OCI-M2 (cell line): Measurements from ENCODE around the gene STXBP3.

Source experiments
- DNase-seq: peaks from one replicate; lab custom pipeline; 2025; ENCODE audit not compliant: unreplicated experiment; lab: John Stamatoyannopoulos, UW

Gene STXBP3

GRCh38 chr1:108832929-108833328 is 86.5 kb downstream of the STXBP3 start:
- DNase-seq, result no peak

- DNase-seq, result no peak
Measured at GRCh38 chr1:108841703-108842102, 95.2 kb downstream of the STXBP3 start.

- no peak for DNase-seq
Measured at GRCh38 chr1:108842525-108843181, 96.2 kb downstream of the STXBP3 start.

GRCh38 chr1:108843390-108844137 is 97.1 kb downstream of the STXBP3 start:
- DNase-seq, result no peak

- no peak for DNase-seq
Measured at GRCh38 chr1:108845446-108845845, 99.0 kb downstream of the STXBP3 start.

GRCh38 chr1:108845991-108846390 is 99.5 kb downstream of the STXBP3 start:
- DNase-seq, result no peak

- DNase-seq, result no peak
Measured at GRCh38 chr1:108847494-108847893, 101.0 kb downstream of the STXBP3 start.

GRCh38 chr1:108848806-108849205 is 102.3 kb downstream of the STXBP3 start:
- DNase-seq, result no peak

GRCh38 chr1:108850929-108851328 is 104.5 kb downstream of the STXBP3 start:
- no peak for DNase-seq

- DNase-seq, result no peak
Measured at GRCh38 chr1:108851567-108851966, 105.1 kb downstream of the STXBP3 start.

GRCh38 chr1:108852221-108852975 is 105.9 kb downstream of the STXBP3 start:
- DNase-seq, result no peak

- DNase-seq, result no peak
Measured at GRCh38 chr1:108854221-108855019, 107.9 kb downstream of the STXBP3 start.

GRCh38 chr1:108856994-108857393 is 110.5 kb downstream of the STXBP3 start, which contains the start of gene AKNAD1:
AKNAD1 (minus strand) TSS chr1:108857094; CDS start chr1:108852664, 4,430 bp downstream.
- DNase-seq, result no peak

GRCh38 chr1:108858230-108858950 is 111.9 kb downstream of the STXBP3 start:
- no peak for DNase-seq
